GM10266 (cell line): ENCODE data around the gene SIPA1L3.
"Not testable (repeated sequence)": the region's sequence is repeated elsewhere in the genome, so short reads cannot be mapped to it uniquely, and the experiment has no call there.

ENCODE experiments used
- DNase-seq: peaks from one replicate; pipeline ENCODE4 v3.0.0; 2012; ENCODE audit errors: extremely low spot score
- TF ChIP-seq, protein P1 (sequence below): IDR thresholded peaks from 2 replicates; pipeline ENCODE4 v1.5.1; 2012; ENCODE audit warnings: mild to moderate bottlenecking, low read depth; ENCODE audit not compliant: control insufficient read depth, insufficient read depth; ENCODE audit errors: missing control alignments

Gene SIPA1L3

DNA sequence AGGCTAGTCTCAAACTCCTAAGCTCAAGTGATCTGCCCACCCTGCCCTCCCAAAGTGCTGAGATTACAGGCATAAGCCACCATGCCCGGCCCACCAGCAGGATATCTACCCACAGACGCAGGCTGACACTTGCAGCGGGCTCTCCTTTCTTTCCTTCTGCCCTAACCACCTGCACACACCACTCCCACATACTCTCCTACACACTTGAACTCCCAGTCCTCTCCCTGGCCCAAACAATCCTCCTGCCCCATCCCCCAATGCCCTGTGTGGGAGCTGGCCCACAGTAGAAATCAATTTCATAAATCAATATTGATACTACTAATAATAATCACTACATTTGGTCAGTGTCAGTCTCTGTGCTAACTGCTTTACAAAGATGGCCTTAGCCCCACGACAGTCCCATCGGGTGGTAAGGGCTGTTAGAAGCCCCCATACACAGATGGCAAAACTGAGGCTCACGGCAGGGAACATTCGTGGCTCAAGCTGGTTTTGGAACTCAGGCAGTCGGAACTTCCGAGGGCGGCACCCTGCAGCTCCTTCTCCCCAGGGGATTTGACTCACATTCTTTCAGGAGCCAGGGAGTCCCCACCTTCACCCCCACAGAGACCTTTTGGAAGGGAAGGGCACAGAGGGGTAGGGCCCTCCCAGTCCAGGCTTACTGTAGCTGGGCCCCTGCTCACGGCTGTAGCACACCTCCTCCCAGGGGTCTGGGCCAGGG, 320.4 kb downstream of the SIPA1L3 start:
- TF ChIP-seq, protein P1, sequence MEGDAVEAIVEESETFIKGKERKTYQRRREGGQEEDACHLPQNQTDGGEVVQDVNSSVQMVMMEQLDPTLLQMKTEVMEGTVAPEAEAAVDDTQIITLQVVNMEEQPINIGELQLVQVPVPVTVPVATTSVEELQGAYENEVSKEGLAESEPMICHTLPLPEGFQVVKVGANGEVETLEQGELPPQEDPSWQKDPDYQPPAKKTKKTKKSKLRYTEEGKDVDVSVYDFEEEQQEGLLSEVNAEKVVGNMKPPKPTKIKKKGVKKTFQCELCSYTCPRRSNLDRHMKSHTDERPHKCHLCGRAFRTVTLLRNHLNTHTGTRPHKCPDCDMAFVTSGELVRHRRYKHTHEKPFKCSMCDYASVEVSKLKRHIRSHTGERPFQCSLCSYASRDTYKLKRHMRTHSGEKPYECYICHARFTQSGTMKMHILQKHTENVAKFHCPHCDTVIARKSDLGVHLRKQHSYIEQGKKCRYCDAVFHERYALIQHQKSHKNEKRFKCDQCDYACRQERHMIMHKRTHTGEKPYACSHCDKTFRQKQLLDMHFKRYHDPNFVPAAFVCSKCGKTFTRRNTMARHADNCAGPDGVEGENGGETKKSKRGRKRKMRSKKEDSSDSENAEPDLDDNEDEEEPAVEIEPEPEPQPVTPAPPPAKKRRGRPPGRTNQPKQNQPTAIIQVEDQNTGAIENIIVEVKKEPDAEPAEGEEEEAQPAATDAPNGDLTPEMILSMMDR, result no peak
- no peak for DNase-seq

DNA sequence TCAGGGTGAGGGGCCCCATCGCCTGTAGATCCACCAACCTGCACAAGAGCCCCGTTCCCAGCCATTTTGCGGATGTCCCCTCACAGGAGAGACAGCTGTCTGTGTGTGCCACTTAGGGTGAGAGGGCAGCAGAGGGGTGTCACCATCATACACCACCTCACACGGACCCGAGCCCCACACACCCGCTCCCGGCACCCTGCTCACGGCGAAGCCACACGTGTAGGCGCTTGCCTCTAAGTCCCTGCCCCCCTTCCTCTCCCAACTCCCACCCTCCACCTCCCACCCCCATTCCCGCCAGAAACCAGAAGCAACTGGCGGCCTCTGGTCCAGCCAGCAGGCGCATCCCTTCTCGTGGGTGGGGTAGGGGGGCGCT, 321.0 kb downstream of the SIPA1L3 start:
- TF ChIP-seq, protein P1, result no peak
- DNase-seq, result no peak

DNA sequence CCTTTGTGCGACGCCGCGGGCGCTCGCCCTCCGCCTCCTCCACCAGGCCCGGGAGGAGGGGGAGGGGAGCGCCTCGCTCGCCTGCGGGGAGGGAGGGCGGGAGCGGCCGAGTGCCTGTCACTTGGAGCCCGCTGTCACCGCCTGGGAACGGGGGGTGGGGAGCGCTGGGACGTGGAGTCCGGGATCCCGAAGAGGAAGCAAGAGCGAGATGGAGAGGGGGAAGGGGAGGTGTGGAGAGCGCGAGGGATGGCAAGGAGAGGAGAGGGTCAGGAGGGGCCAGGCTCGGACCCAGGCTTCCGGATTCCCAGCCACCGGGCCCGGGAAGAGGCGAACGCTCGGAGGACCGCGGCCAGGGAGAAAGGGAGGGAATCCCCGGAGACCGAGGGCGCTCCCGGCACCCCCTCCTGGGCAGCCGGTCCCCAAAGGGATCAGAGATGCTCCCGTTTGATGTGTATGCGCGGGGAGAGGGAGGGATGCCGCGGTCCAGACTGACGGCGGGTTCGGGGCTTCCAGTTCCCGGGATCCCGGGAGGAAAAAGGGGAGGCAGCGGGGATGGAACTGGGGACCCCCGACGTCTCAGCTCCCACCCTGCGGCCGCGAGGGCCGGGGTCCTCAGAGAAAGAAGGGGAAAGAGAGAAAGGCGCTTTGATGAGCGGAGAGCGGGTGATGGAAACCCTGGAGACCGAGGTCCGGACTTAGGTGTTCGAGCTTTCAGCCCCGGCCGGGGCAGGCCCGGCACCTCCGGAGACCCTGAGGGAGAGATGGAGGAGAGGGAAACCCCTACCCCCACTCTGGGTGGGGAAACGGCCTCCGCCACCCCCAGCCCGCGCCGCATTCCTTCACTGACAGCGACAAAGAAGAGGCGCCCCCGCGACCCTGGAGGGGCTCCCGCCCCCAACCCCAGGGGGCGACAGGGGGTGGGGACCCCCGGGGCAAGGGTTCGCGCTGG, 321.8 kb downstream of the SIPA1L3 start:
- TF ChIP-seq, protein P1, result no peak
- peak; percentile 53 for DNase-seq

DNA sequence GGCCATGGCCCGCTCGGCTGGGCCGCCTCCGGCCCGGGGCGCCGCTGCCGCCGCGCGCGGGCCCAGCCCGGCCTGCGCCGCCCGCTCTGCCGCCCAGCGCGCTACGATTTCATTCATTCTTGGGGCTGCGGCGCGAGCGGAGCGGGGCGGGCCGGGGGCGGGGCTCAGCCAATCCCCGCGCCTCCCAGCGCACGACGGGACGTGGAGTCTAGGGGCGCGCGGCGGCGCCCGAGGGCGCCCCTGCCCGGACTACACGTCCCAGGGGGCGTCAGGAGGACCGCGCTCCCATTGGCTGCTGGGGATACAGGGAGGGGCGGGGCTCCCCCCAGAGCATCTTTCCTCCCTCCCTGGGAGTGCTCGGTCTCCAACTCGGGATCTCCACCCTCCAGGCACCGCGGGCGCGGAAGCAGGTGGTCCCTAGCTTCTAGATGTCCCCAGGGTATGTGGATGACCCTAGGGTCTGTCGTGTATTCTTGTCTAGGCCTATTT, 322.6 kb downstream of the SIPA1L3 start:
- TF ChIP-seq, protein P1, result no peak
- peak; percentile 92 for DNase-seq

DNA sequence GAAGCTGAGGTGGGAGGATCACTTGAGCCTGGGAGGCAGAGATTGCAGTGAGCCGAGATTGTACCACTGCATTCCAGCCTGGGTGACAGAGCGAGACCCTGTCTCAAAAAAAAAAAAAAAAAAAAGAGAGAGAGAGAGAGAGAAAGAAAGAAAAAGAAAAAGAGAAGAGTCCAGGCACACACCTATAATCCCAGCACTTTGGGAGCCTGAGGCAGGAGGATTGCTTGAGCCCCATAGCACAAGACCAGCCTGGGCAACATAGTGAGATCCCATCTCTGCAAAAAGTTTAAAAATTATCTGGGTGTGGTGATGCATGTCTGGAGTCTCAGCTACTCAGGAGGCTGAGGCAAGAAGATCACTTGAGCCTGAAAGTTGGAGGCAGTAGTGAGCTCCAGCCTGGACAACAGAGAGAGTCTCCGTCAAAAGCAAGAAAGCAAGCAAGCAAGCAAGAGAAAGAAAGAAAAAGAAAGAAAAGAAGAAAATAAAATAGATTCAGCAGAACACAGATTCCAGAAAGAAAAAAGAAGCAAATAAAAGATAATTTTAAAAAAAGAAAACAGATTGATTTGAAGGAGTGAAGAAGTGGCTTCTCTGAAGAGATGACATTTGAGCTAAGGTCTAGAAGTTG, 323.6 kb downstream of the SIPA1L3 start:
- DNase-seq, result not testable (repeated sequence)

DNA sequence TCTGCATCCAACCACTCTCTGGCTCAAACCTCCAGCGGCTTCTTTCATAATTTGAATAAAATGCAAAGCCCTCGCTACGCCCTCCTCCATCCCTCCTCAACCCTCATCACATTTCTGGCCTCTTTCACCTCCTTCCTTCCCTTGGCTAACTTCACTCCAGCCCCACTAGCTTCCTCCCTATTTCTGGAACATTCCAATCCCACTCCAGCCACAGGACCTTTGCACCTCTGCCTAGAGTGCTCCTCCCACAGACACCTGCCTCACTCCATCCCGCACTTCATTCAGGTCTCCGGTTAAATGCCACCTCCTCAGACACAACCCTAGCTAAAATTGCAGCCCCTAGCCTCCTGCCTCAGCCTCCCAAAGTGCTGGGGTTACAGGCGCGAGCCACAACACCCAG, 324.9 kb downstream of the SIPA1L3 start:
- TF ChIP-seq, protein P1, result no peak
- no peak for DNase-seq

DNA sequence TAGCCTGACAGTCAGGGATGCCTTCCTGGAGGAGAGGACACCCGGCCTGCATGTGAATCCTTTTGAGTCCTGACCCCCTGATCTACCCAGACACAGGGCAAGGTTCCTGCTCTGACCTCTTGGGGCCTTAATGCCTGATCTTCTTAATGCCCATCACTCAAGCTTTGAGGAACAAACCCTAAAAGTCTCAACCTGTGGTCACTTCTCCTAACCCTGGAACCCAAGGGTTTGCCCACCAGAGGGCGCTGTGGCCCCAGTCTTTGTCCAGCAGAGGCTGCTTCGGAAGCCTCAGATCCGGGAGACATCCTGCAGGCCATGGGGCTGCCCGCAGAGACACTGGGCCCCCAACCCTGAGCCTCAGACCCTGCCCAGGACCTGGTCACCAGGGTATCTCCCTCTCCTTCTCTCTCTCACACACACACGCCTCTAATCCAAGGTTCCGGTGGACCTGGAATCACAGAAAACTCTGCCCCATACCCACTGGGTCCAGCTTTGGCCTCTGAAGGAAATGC, 326.8 kb downstream of the SIPA1L3 start:
- DNase-seq, result peak; percentile 87

More for the DNA sequence above, 326.8 kb downstream of the SIPA1L3 start:
- TF ChIP-seq, protein P1, result peak; percentile 85
